GM18873 (cell line): Measurements from ENCODE around the gene PKHD1.
"Not testable (repeated sequence)": the region's sequence is repeated elsewhere in the genome, so short reads cannot be mapped to it uniquely, and the experiment has no call there.

Source experiments
- ATAC-seq: cut with Tn5 transposase; IDR thresholded peaks from one replicate; pipeline ENCODE4 v1.9.1; 2021; ENCODE audit warnings: mild to moderate bottlenecking, moderate library complexity, moderate number of reproducible peaks; ENCODE audit not compliant: unreplicated experiment, low FRiP score

The PKHD1 gene

GRCh38 chr6:51885957-51886356 is 201.5 kb downstream of the PKHD1 start:
- ATAC-seq: no peak

- no peak for ATAC-seq
Measured at GRCh38 chr6:51868591-51869355, 218.6 kb downstream of the PKHD1 start.

DNA sequence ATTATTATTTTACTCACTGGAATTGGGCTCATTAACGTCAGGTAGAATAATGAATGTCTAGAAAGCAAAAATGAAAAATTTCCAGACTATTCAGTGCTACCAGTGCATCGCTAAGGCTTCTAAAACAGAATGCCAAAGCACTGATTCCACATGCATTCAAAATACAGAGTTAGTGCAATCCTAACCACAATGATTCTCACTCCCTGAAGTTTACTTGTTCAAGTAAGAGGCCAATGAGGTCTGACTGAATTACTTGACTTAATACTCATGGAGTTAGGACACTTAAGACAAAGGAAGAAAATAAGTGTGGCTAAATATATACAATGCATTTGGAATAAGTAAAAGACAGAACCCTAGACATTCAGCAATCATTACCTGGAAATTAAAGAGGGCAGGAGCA is 220.5 kb downstream of the PKHD1 start:
- no peak for ATAC-seq

GRCh38 chr6:51865996-51866395 is 221.4 kb downstream of the PKHD1 start:
- ATAC-seq: no peak

GRCh38 chr6:51865176-51865575 is 222.2 kb downstream of the PKHD1 start:
- no peak for ATAC-seq

DNA sequence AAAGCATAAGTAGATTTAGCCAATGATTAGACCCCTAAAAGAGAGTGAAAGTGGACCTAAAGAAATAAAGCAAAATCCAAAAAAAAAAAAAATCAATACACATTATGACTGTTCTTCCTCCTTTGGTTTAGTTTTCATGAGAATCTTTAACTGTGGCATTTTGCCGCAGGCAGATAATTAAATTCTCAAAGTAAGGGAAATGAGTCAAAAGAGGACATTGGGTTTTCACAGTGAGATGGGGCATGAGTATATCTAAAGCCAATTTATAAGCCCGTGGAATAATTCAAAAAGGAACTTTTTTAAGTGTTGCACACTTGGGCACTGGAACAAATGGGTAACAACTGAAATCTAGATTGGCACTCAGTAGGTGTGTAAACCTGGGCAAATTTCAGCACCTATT is 230.3 kb downstream of the PKHD1 start:
- no peak for ATAC-seq

DNA sequence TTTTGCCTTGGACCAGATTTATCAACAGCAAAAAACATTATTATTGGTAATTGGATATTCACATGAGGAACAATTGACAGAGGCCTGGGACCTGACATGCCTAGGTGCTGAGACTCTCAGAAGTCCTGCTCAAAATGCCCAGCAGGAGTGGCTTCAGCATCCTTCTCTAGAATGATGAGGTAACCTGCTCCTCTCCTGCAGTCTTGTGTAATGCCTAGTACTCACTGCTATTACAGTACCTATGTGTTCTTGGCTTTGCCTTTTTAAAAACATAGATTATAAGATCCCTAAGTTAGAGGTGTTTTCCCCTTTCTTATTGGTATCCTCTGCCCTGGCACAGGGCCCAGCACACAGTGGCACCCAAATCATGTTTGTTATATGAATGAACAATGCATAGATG is 230.9 kb downstream of the PKHD1 start:
- ATAC-seq: no peak

DNA sequence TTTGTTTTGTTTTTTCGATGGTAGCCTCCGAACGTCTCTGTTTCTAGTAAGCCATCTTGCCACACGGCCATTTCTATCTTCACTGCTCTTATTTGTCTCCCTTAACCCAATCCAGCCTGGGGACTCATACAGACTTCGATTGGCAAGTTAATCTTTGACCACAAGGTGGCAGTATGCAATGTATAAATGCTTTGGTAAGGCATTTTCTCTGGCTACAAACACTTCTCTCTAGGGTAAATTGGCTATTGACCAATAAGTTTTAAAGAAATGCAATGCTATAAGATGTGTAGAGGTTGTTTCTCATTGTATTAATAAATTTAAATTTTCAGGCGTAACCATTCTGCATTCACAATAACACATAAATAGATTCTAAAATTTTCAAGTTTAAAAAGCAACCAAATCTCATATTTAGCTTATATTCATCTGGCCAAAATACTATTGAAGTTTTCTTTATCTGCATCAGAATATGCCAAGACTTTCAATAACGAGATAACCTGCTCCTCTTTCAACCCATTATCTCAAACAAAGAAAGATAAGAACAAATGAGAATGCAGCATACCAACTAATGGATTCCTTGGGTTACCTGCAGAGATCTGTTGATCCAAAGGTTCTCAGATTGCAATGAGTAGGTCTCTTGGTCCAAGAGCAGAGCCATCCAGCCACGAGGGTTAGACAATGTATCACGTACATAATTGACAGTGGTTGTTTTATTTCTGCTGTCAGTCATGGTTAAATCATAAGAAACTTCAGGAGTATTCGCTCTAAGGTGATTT is 231.9 kb downstream of the PKHD1 start:
- no peak for ATAC-seq

DNA sequence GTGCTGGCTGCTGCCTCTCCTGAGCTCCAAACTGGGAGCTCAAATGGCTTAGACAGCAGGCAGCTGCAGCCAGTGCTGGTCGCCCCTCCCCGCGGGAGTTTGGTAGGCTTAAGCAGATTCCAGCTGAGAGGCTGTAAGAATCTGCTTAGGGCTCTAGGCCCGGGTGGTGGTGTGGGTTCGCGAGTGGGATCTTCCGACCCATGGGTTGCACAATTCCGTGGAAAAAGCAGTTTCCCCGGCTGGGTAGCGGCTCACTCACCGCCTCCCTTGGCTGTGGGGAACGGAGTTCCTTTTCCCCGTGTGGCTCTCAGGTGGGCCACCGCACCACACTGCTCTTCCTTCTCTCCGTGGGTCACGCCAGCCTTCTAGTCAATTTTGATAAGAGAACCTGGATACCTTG is 232.5 kb downstream of the PKHD1 start:
- ATAC-seq: no peak

GRCh38 chr6:51854347-51854746 is 233.1 kb downstream of the PKHD1 start:
- ATAC-seq: no peak

DNA sequence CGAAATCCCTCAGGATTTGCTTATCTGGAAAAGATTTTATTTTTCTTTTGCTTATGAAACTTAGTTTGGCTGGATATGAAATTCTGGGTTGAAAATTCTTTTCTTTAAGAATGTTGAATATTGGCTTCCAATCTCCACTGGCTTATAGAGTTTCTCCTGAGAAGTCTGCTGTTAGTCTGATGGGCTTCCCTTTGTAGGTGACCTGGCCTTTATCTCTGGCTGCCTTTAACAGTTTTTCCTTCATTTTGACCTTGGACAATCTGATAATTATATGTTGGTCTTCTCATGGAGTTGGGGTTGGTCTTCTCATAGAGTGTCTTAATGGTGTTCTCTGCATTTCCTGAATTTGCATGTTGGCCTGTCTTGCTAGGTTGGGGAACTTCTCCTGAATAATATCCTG is 234.3 kb downstream of the PKHD1 start:
- ATAC-seq: not testable (repeated sequence)

GRCh38 chr6:51846531-51846930 is 240.9 kb downstream of the PKHD1 start:
- ATAC-seq: no peak

- no peak for ATAC-seq
Measured at GRCh38 chr6:51844336-51844735, 243.1 kb downstream of the PKHD1 start.

GRCh38 chr6:51843456-51844056 is 243.9 kb downstream of the PKHD1 start:
- no peak for ATAC-seq

DNA sequence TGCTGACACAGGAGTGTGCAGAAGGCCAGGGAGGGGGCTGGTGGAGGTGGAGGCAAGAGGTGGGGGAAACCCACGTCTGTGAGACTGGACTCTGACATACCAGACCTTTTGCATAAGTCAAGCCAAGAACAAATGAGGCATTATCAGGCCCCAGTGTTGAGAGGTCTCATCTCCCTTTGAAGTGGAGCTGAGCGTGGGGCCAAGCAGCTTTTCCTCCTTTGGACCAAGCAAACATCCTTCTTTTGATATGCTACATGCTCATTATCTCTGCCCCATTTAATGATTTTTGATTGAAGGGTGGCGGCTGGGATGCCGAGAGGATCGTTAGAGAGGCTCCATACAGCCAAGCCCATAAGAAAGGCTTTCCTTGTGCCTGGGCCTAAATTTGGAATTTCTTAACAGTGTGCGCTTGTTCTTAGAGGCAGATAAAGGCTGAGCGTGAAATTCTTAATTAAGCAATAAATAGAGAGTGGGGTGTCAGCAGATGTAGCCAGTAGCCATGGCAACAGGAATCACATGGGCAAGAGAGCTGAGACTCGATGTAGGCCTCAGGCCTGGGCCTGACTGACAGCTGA is 244.5 kb downstream of the PKHD1 start:
- no peak for ATAC-seq

GRCh38 chr6:51842061-51842803 is 245.2 kb downstream of the PKHD1 start:
- no peak for ATAC-seq

DNA sequence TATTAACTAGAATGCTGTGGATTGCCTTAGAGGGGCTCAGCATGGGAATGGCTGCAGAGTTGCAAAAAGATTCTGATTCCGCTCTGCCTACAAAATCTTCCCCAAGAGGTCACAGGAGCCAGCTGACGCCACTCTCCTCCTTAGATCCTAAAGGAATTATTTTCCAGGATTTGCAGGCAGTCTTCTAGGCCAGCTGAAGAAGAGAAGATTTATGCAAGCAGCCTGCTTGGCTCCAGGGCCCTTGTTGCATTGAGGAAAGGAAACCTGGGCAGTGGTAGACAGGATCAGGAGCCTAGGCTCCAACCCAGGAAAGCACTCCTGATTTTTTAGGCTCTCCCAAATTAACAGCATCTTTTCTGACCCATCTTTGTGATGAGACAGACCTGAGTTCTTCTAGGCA is 245.8 kb downstream of the PKHD1 start:
- ATAC-seq: no peak

GRCh38 chr6:51839726-51840374 is 247.6 kb downstream of the PKHD1 start:
- ATAC-seq: no peak

- no peak for ATAC-seq
Measured at GRCh38 chr6:51830666-51831065, 256.7 kb downstream of the PKHD1 start.

DNA sequence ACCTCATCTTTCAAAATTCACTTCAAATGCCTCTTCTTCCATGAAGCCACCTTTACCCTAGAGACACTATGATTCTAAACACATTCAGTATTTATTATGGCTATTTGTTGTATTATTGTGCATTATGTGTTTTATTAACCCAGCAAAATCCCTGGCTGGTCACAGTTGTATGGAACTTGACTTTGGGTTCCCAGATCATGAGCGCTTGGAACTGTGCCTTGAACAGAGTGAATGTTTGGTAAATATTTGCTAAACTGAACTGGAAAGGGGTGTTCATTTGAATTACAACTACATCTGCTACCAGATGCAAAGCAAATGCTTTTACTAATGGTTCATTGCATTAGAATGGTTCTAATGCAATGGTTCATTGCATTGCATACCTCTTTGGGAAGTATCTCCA is 259.8 kb downstream of the PKHD1 start:
- ATAC-seq: no peak
